ENCODE data around the gene CCDC70.

GRCh38 chr13:51828730-51829567 is 32.8 kb upstream of the CCDC70 start:
- no peak for TF ChIP-seq POLR2A (IDR thresholded peaks at IDR 0.05)
- no peak for TF ChIP-seq CTCF (IDR thresholded peaks at IDR 0.05)
- no peak for TF ChIP-seq EP300 (IDR thresholded peaks at IDR 0.05)
